Osteoblast (primary cell): ENCODE results near the gene MESD. TPM values are rescaled to one million over a fixed set of nuclear protein-coding genes. Genes with fewer than 3 reads are reported as not detected.

ENCODE experiments used
- DNase-seq: peaks from one replicate; pipeline ENCODE4 v3.0.0; 2011; ENCODE audit warnings: low spot score, mixed read lengths; ENCODE audit not compliant: insufficient read length; ENCODE audit errors: missing footprints
- H2AFZ ChIP-seq: 2 replicates; pipeline ENCODE4 v1.6.0; 2011; ENCODE audit warnings: mild to moderate bottlenecking, low read length
- H3K27ac ChIP-seq: 2 replicates; pipeline ENCODE4 v1.5.1; 2011; ENCODE audit warnings: mild to moderate bottlenecking, low read depth, low read length, moderate library complexity
- H3K27me3 ChIP-seq: 2 replicates; pipeline ENCODE4 v1.6.0; 2012; ENCODE audit warnings: mild to moderate bottlenecking, control low read depth, inconsistent platforms, low read length, moderate library complexity; ENCODE audit not compliant: insufficient read depth
- H3K36me3 ChIP-seq: 2 replicates; pipeline ENCODE4 v1.5.1; 2011; ENCODE audit warnings: mild to moderate bottlenecking, low read length, control low read depth, moderate library complexity; ENCODE audit not compliant: insufficient read depth
- H3K4me1 ChIP-seq: 2 replicates; pipeline ENCODE4 v1.5.1; 2011; ENCODE audit warnings: mild to moderate bottlenecking, low read length, control low read depth, moderate library complexity; ENCODE audit not compliant: insufficient read depth
- H3K4me2 ChIP-seq: 2 replicates; pipeline ENCODE4 v1.6.0; 2011; ENCODE audit warnings: mild to moderate bottlenecking, low read length; ENCODE audit not compliant: insufficient read depth
- H3K4me3 ChIP-seq: fragments of 200-600 bp; sonication (generic); 3 replicates; pipeline ENCODE4 v1.5.1; 2012; ENCODE audit warnings: mild to moderate bottlenecking, low read length, inconsistent platforms; ENCODE audit not compliant: insufficient read depth
- H3K79me2 ChIP-seq: 2 replicates; pipeline ENCODE4 v1.6.0; 2012; ENCODE audit warnings: mild to moderate bottlenecking, low read length, control low read depth, inconsistent platforms; ENCODE audit not compliant: insufficient read depth
- H3K9me3 ChIP-seq: 2 replicates; pipeline ENCODE4 v1.5.1; 2011; ENCODE audit warnings: low read depth, low read length, control low read depth
- H4K20me1 ChIP-seq: 2 replicates; pipeline ENCODE4 v1.6.0; 2012; ENCODE audit warnings: mild to moderate bottlenecking, low read length, control low read depth; ENCODE audit not compliant: insufficient read depth
- CTCF ChIP-seq: IDR thresholded peaks from 2 replicates; pipeline ENCODE4 v1.5.1; 2011; ENCODE audit warnings: mild to moderate bottlenecking, low read depth, low read length, moderate library complexity; ENCODE audit errors: extremely low read depth
- total RNA-seq: library from RNA; depleted of rRNA; stranded (reverse); fragments of >200 nt; gene quantifications from 2 replicates; pipeline ENCODE4 v1.2.3, GENCODE V29; 2012

MESD gene
- total RNA-seq, 1 donor = 16.6 TPM

GRCh38 chr15:80912673-80913072, 76.9 kb downstream of the MESD start:
- Histone ChIP-seq H3K9me3 (no peaks in the 10 kb centered on the region), H4K20me1 (peaks cover 42% of the 10 kb centered on the region), H3K27me3 (no peaks in the 10 kb centered on the region), H3K4me1 (no peaks in the 10 kb centered on the region), H3K36me3 (peaks cover 90% of the 10 kb centered on the region), H3K4me3 (no peak overlapping the region), H3K79me2 (no peaks in the 10 kb centered on the region), H3K4me2 (no peak overlapping the region), H2AFZ (no peak overlapping the region), H3K27ac (no peak overlapping the region)
- TF ChIP-seq CTCF = no peak
- DNase-seq = no peak

GRCh38 chr15:80911821-80912220, 77.8 kb downstream of the MESD start:
- no peaks in the 10 kb centered on the region for H3K4me1 ChIP-seq
- H2AFZ ChIP-seq = no peak overlapping the region
- no peak for DNase-seq
- no peak overlapping the region for H3K4me3 ChIP-seq
- H3K4me2 ChIP-seq = no peak overlapping the region
- no peaks in the 10 kb centered on the region for H3K79me2 ChIP-seq
- peaks cover 41% of the 10 kb centered on the region for H4K20me1 ChIP-seq
- H3K36me3 ChIP-seq = peaks cover 89% of the 10 kb centered on the region
- no peaks in the 10 kb centered on the region for H3K9me3 ChIP-seq
- peak overlapping the region; percentile 23 for H3K27ac ChIP-seq
- no peaks in the 10 kb centered on the region for H3K27me3 ChIP-seq
- no peak for TF ChIP-seq CTCF

GRCh38 chr15:80906159-80906766, 83.4 kb downstream of the MESD start:
- H3K27me3 ChIP-seq = no peaks in the 10 kb centered on the region
- peaks cover 92% of the 10 kb centered on the region for H3K36me3 ChIP-seq
- H3K4me1 ChIP-seq = peaks cover 6% of the 10 kb centered on the region
- H3K27ac ChIP-seq = peak overlapping the region; percentile 29
- H3K9me3 ChIP-seq = no peaks in the 10 kb centered on the region
- H3K4me3 ChIP-seq = no peak overlapping the region
- H3K4me2 ChIP-seq = no peak overlapping the region
- H2AFZ ChIP-seq = no peak overlapping the region
- TF ChIP-seq CTCF = no peak
- peaks cover 34% of the 10 kb centered on the region for H4K20me1 ChIP-seq
- DNase-seq = no peak
- no peaks in the 10 kb centered on the region for H3K79me2 ChIP-seq

GRCh38 chr15:80904998-80905397, 84.6 kb downstream of the MESD start:
- Histone ChIP-seq H4K20me1 (peaks cover 28% of the 10 kb centered on the region), H2AFZ (no peak overlapping the region), H3K27ac (peak overlapping the region; percentile 10), H3K9me3 (no peaks in the 10 kb centered on the region), H3K27me3 (no peaks in the 10 kb centered on the region), H3K4me1 (peaks cover 6% of the 10 kb centered on the region), H3K4me3 (no peak overlapping the region), H3K79me2 (no peaks in the 10 kb centered on the region), H3K36me3 (peaks cover 90% of the 10 kb centered on the region), H3K4me2 (no peak overlapping the region)
- no peak for TF ChIP-seq CTCF
- DNase-seq = no peak
